ENCODE results near the gene OAS1. TPM values are rescaled to one million over a fixed set of nuclear protein-coding genes. Genes with fewer than 3 reads are reported as not detected.

The OAS1 gene
- total and polyA plus RNA-seq, 2 donors (not counting 1 experiment from before 2014, with no cell fraction given): 48.3 to 70.2 TPM

GRCh38 chr12:112878488-112878887 is 28.3 kb upstream of the OAS1 start:
- Mint-ChIP-seq H3K4me1 (no peaks in the 10 kb centered on the region), H3K9me3 (ENCODE audit: insufficient read depth) (no peaks in the 10 kb centered on the region), H3K27ac (no peak overlapping the region), H3K4me3 (no peak overlapping the region), H3K27me3 (peaks cover 48% of the 10 kb centered on the region)
- ATAC-seq (ENCODE audit: low read depth): no peak
- ChIA-PET POLR2A (no interaction called here), CTCF (no interaction called here)
- H3K27ac ChIP-seq (ENCODE audit: low read length in 2 of 2): no peak overlapping the region
- TF ChIP-seq EZH2 (IDR thresholded peaks at IDR 0.05; ENCODE audit: borderline replicate concordance, insufficient read depth, low read depth, low read length, poor library complexity, severe bottlenecking) (no peak), CTCF (IDR thresholded peaks at IDR 0.05) (no peak)
- WGBS (ENCODE audit: insufficient coverage): 80% methylated on average over 1 of the region's 3 CpGs
- H3K4me1 ChIP-seq (ENCODE audit: control insufficient read depth in 2 of 2, insufficient read depth in 2 of 2, low read length in 2 of 2): no peaks in the 10 kb centered on the region
- intact Hi-C loops (cut with micrococcal nuclease): no loop called here
- H3K79me2 ChIP-seq (ENCODE audit: control insufficient read depth, insufficient read depth, low read length): no peaks in the 10 kb centered on the region
- peaks cover 0 to 24% (median 16%) of the 10 kb centered on the region in 4 experiments for H3K27me3 ChIP-seq (replicated peaks in 1 of 4; ENCODE audit: control extremely low read depth in 1 of 4, control insufficient read depth in 3 of 4, insufficient read depth in 4 of 4, low read length in 3 of 4)
- DNase-seq: no peak
- H4K20me1 ChIP-seq (ENCODE audit: control insufficient read depth, insufficient read depth, low read length, poor library complexity, severe bottlenecking): no peaks in the 10 kb centered on the region
- H3K4me2 ChIP-seq (replicated peaks; ENCODE audit: low read depth, low read length, poor library complexity, severe bottlenecking): no peak overlapping the region
- H2AFZ ChIP-seq (ENCODE audit: insufficient read depth, low read depth, low read length, poor library complexity, severe bottlenecking): no peak overlapping the region
- H3K9me3 ChIP-seq (ENCODE audit: control extremely low read depth in 1 of 3, control insufficient read depth in 2 of 3, insufficient read depth in 1 of 3, low read length in 2 of 3): no peaks in the 10 kb centered on the region
- H3K36me3 ChIP-seq (replicated peaks in 1 of 2; ENCODE audit: control extremely low read depth in 1 of 2, control insufficient read depth in 1 of 2, extremely low read depth in 1 of 2, insufficient read depth in 2 of 2, low read length in 1 of 2): no peaks in the 10 kb centered on the region
- no peak overlapping the region for H3K4me3 ChIP-seq (ENCODE audit: control extremely low read depth in 1 of 5, extremely low read depth in 1 of 5, insufficient read depth in 1 of 5, low read depth in 2 of 5, low read length in 4 of 5)
- H3K9ac ChIP-seq (ENCODE audit: low read length): no peak overlapping the region

- intact Hi-C loops (cut with micrococcal nuclease): no loop called here
- ATAC-seq (ENCODE audit: low read depth) (no peak), DNase-seq (no peak)
- TF ChIP-seq EZH2 (IDR thresholded peaks at IDR 0.05; ENCODE audit: borderline replicate concordance, insufficient read depth, low read depth, low read length, poor library complexity, severe bottlenecking) (no peak), CTCF (IDR thresholded peaks at IDR 0.05) (no peak)
- H3K27me3 ChIP-seq (replicated peaks in 1 of 4; ENCODE audit: control extremely low read depth in 1 of 4, control insufficient read depth in 3 of 4, insufficient read depth in 4 of 4, low read length in 3 of 4): peaks cover 0 to 24% (median 16%) of the 10 kb centered on the region in 4 experiments
- Mint-ChIP-seq H3K4me1 (no peaks in the 10 kb centered on the region), H3K27ac (no peak overlapping the region), H3K27me3 (peaks cover 50% of the 10 kb centered on the region), H3K9me3 (ENCODE audit: insufficient read depth) (no peaks in the 10 kb centered on the region), H3K4me3 (no peak overlapping the region)
- H3K79me2 ChIP-seq (ENCODE audit: control insufficient read depth, insufficient read depth, low read length): no peaks in the 10 kb centered on the region
- H2AFZ ChIP-seq (ENCODE audit: insufficient read depth, low read depth, low read length, poor library complexity, severe bottlenecking): no peak overlapping the region
- no peaks in the 10 kb centered on the region for H3K36me3 ChIP-seq (replicated peaks in 1 of 2; ENCODE audit: control extremely low read depth in 1 of 2, control insufficient read depth in 1 of 2, extremely low read depth in 1 of 2, insufficient read depth in 2 of 2, low read length in 1 of 2)
- H4K20me1 ChIP-seq (ENCODE audit: control insufficient read depth, insufficient read depth, low read length, poor library complexity, severe bottlenecking): no peaks in the 10 kb centered on the region
- no peak overlapping the region for H3K4me3 ChIP-seq (ENCODE audit: control extremely low read depth in 1 of 5, extremely low read depth in 1 of 5, insufficient read depth in 1 of 5, low read depth in 2 of 5, low read length in 4 of 5)
- CTCF ChIA-PET: no interaction called here
- H3K9ac ChIP-seq (ENCODE audit: low read length): no peak overlapping the region
- POLR2A ChIA-PET: no interaction called here
- 91% methylated on average over 8 of the region's 8 CpGs for WGBS (ENCODE audit: insufficient coverage)
- no peaks in the 10 kb centered on the region for H3K9me3 ChIP-seq (ENCODE audit: control extremely low read depth in 1 of 3, control insufficient read depth in 2 of 3, insufficient read depth in 1 of 3, low read length in 2 of 3)
- H3K4me2 ChIP-seq (replicated peaks; ENCODE audit: low read depth, low read length, poor library complexity, severe bottlenecking): no peak overlapping the region
- H3K4me1 ChIP-seq (ENCODE audit: control insufficient read depth in 2 of 2, insufficient read depth in 2 of 2, low read length in 2 of 2): no peaks in the 10 kb centered on the region
- no peak overlapping the region for H3K27ac ChIP-seq (ENCODE audit: low read length in 2 of 2)
These were observed 27.5 kb upstream of the OAS1 start for GRCh38 chr12:112879191-112879705.
